Middle frontal gyrus (tissue), 1 donor: Measurements from ENCODE around the gene MED7.
"Not testable (repeated sequence)": the region's sequence is repeated elsewhere in the genome, so short reads cannot be mapped to it uniquely, and the experiment has no call there.

Experiments used
- DNase-seq: peaks from one replicate; pipeline ENCODE4 v3.0.0-alpha.2; 2015; ENCODE audit warnings: low spot score; ENCODE audit errors: extremely low spot score

MED7 gene, protein sequence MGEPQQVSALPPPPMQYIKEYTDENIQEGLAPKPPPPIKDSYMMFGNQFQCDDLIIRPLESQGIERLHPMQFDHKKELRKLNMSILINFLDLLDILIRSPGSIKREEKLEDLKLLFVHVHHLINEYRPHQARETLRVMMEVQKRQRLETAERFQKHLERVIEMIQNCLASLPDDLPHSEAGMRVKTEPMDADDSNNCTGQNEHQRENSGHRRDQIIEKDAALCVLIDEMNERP

DNA sequence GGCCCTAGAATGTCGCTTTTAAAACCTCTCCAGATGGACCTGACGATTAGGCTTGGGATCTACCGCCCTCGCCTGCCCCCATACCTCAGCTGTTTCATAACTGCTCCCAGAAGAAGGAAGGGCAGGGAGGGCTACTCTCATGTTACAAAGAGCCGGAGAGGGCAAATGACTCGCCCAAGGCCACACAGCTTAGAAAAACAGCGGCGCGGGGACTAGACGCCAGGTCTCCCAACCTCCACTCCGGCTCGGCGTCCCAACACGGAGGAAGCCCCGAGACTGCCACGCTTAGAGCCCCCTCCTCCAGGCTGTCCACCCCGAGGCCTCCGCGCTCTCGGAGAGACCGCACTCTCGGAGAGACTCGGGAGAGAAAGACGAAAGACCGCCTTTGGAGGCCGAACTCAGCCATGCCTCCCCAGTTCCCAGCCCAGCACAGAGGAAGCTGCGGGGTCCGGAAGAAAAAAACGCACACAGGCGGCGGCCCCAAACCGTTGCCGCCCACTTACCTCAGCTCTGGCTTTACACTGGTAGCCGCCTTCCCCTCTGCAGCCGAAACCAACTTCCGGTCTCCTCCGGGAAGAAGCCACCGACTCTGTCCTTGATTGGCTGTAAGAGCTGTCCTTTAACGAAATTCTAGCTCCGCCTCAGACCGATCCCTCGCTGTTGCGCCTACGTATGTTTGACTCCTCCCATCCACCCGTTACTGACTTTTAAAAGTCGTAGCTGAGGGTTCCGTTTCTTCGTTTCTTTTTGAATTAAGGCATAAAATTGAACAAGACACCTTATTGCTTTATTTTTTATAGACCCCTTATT lies at the start of gene MED7:
MED7 (minus strand) TSS at position 549 of the 810 bp plus-strand sequence. CDS start 3,434 bp downstream, outside the sequence.
- peak; percentile 99 for DNase-seq

DNA sequence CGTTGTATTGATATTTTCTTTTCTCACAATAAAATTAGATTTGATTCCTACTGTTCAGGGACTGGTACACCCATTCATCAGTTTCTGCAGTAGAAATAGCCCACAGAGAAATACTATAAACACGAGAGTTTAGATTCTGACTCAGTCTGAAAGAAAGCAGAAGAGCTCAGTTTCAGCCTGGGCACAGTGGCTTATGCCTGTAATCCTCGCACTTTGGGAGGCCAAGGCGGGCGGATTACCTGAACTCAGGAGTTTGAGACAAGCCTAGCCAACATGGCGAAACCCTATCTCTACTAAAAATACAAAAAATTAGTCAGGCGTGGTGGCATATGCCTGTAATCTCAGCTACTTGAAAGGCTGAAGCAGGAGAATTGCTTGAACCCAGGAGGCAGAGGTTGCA lies 46.6 kb upstream of the MED7 start:
- no peak for DNase-seq

DNA sequence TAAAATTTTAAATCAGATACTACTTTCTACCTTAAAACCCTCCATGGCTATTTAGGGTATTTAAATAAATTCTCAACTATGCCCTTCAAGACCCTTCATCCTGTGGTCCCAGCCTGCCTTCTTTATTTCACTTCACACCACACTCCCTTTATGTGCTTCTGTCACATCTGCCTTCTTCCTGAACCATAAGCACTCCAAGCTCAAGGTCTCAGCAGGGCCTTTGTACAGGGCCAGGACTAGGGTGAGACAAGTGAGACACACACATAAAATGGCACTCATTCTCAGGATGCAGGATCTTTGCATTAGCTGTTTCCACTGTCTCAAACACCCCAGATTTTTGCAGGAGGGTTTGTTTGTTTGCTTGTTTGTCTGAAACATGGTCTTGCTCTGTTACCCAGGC lies 45.6 kb upstream of the MED7 start:
- DNase-seq: no peak

DNA sequence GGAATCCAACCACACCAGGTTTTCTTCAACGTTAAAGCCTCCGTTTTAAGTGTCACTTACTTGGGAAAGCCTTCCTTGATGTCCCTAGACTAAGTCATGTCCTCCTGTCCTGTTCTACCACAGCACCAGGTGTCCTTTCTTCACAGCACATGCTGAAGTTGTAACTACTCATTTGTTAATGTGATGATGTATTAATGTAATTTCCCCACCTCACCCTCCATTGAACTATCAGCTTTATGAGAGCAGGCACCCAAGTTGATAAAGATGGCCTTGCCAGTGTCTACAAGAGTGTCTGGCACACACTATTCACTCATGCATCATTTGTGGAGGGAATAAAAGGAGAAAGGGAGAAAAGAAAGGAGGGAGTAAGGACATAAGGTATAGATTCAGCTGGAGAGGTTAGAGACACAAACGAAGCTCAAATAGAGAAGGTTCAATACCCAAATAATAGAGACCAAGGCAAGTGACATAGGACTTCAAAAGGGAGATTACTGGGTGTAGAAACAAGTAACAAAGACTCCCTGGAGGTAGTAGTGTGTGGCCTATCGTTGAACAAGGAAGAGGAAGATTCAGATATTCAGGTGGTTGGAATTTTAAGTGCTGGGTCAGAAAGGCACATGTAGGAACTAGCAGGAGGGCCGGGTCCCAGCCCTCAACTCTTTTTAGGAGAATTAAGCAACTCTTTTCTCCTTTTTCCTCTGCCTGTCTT lies 44.5 kb upstream of the MED7 start:
- DNase-seq: no peak

DNA sequence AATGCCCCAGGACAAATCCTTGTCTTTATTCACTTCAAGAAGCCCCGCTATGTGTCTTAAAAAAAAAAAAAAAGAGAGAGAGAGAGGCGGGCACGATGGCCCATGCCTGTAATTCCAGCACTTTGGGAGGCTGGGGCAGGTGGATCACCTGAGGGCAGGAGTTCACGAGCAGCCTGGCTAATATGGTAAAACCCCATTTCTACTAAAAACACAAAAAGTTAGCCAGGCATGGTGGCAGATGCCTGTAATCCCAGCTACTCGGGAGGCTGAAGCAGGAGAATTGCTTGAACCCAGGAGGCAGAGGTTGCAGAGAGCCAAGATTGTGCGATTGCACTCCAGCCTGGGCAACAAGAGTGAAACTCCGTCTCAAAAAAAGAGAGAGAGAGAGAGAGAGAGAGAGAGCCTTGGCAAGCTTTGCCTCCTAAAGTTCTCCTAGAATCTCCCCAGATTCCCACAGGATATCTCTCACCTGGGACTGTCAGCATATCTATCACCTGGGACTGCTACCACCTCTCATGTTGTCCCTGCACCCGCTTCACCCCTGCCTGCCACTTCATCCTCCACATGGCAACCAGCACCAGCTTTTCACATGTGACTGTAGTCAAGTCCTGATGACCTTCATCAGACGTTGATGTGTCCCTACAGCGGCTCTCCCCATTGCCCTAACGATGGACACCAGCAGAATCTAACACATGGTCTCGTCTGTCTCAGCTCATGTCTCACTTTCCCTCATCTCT lies 43.8 kb upstream of the MED7 start:
- DNase-seq: no peak

DNA sequence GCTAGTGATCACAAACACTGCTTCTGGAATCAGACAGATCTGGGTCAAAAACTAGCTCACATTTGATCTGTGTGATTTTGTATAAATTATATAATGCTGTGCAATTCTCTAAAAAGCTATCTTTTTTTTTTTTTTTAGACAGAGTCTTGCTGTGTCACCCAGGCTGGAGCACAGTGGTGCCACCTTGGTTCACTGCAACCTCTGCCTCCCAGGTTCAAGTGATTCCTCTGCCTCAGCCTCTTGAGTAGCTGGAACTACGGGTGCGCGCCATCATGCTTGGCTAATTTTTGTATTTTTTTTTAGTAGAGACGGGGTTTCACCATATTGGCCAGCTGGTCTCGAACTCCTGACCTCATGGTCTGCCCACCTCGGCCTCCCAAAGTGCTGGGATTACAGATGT lies 42.5 kb upstream of the MED7 start:
- DNase-seq: not testable (repeated sequence)

DNA sequence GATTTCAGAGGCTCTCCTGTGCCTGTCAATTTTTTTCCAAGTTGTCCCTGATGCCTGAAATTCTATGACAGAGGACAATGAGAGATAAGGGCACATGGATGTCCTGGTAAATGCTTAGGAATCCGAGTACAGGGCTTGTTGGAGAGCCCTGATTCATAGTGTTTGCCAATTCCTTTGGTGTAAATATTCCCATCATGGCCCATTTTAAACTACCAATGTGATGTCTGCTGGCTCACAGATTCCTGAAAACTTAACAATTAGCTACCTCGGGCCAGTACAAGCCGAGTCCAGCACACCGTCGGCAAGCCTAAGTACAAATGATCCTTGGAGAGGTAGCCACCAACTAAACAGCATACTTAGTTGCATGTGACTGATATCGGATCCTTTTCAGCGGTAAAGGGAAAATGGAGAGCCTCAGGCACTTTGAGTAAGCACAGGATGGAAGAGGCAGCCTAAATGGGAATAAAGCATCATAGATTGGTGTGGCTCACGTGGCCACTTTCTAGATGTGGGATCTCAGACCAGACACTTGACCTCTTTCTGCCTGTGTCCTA lies 41.5 kb upstream of the MED7 start:
- no peak for DNase-seq

DNA sequence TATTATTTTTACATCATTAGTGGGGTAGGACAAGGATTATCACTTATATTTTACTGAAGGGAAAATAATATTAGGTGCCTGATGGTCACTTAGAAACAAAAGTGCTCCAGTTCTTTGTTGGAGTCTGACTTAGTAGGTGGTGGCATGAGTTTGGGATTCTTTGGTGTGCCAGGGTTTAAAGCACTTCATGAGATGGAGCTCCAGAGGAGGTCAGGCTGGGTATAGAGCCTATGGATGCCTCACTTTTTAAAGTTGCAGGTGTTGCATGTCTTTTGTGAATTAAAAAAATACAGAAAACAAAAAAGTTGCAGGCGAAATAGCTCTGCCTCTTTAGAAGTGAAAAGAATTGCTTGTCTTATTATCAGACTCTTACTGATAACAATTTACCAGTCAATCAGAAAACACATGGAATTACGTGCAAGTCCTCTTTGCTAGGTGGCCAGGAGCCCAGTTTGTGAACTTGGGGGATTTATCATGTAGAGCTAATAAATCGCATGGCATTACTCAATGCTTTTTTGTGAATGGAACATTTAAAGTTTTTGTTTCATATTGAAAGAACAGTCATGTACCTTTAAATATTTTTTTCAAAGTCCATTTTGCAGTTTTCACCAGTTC lies 39.6 kb upstream of the MED7 start:
- DNase-seq: no peak

DNA sequence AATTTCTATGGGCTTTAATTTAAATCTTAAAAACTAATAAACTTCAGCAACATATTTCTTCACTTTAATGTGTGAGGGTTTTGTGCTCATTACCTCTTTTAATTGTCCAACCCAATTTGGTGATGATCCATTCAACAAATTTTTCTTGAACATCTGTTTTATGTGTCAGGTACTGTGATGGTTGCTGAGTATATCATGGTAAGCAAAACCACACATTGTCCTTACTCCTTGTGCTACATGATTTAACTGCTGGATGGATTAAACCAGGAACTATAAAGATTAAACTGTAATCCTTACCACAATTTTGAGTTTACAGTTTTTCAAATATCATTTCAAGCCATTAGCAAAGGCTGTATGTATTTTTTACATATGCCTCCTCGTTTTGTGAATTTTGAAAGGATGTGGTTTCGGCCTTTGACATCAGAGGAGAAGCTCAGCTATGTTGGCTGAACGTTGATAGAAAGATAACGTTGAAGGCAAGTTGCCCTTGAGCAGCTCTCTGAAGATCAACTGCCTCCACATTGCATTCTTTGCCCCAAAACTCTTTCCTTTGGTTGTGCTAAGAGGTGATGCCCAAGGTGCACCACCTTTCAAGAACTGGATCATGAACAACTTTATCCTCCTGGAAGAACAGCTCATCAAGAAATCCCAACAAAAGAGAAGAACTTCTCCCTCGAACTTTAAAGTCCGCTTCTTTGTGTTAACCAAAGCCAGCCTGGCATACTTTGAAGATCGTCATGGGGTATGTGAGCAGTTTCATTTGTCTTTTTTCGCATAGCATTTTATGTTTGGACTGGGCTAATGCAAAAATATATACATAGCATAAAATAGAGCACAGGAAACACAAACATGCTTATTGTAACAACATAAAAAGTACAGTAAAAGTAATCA lies 38.0 kb upstream of the MED7 start, which contains the start of gene ITK:
ITK (plus strand) TSS at position 467 of the 891 bp plus-strand sequence; CDS start at position 605, 138 bp downstream.
- DNase-seq: no peak

DNA sequence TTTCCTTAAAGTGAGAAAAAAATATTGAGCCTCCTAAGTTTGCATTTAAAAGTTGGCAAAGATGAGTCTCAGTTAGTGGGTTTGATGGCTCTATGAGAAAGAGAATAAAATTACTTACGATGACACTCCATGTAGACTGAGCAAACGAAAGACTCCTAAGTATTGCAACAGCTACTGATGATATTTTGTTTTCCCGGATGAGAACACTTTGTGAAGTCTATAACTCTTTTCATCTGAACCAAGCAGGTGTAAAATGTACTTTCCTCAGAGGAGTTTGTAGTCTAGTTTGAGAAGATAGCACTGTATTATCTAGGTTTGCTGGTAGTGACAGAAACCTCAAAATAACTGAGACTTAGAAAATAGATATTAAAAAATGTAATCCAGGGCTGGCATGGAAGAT lies 36.3 kb upstream of the MED7 start:
- DNase-seq: no peak

DNA sequence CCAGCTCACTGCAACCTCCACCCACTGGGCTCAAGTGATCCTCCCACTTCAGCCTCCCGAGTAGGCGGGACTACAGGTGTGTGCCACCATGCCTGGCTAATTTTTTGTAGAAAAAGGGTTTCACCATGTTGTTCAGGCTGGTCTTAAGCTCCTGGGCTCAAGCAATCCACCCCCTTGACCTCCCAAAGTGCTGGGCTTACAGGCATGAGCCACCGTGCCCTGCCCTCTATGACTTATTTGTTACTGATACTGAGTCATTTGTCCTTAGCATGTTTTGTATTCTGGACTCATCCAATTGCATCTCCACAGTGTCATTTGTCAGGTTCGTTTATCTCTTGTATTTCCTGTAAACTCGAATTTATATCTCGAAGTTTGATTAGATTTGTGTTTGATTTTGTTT lies 35.3 kb upstream of the MED7 start:
- no peak for DNase-seq

DNA sequence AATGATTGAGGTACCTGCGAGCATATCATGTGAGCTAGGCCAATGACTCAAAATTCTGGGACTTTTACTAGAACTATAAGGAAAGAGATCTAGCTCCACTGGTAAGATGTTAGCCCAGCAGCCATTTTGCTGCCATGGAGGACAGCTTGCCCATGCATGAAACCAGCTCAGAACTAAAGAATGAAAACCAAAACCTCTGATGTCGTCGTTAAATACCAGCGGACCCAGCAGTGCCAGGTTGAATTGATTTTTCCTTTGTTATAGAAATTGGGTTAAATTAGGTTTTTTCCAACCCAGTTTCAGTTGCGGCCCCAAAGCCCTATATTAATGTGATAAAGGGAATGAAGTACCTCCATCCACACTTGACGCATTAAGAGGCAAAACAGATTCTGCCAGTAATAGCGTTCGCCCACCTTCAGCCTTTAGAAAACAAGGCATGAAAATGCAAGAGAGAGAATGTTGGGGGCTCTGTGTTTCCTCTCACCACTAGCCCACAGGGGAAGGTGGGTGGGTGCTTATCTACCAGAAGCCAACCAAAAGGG lies 32.5 kb upstream of the MED7 start:
- no peak for DNase-seq

DNA sequence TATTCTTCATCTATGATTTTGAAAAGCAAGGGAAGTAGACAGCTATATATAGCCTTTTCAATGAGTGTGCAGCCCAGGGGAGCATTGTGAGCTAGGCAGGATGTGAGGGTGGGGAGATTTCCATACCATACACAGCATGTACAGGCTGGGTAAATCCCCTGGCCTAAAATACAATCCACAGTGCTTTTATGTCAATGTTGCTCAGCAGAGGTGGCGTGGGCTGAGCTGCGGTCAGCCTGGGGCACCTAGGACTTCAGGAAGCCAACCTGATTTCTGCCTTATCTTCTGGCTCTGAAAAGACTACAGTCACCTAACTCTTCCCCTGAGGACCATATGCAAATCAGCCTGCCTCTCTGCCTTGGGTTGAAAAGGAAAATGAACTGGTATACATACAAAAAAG lies 29.7 kb upstream of the MED7 start:
- DNase-seq: no peak

DNA sequence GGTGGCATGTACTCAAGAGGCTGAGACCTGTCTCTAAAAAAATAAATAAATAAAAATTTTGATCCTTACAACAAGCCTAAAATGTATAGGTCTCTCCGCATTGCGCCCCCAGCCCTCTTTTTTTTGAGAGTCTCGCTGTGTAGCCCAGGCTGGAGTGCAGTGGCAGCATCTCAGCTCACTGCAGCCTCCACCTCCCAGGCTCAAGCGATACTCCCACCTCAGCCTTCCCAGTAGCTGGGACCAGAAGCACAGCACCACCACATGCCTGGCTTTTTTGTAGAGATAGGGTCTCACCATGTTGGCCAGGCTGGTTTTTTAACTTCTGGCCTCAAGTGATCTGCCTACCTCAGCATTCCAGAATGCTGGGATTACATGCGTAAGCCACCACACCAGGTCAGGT lies 25.6 kb upstream of the MED7 start:
- no peak for DNase-seq

DNA sequence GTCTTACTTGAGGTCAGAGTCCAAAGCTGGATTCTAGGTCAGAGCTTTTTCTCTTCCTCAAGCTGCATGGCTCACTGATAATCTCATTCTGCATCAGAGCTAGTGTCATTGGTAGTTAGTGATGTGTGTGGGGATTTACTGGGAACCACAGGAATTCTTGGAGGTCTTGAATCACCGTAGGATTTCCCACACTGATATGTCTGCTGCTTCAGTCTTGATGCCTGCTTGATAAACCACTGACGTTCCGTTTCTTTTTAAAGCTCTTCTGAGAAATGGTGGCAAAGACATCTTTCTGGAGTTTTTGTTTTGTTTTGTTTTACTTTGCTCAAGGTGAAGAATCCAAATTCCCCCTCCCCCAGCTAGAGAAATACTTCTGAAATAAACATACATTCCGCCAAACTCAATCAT lies 24.6 kb upstream of the MED7 start:
- DNase-seq: no peak

DNA sequence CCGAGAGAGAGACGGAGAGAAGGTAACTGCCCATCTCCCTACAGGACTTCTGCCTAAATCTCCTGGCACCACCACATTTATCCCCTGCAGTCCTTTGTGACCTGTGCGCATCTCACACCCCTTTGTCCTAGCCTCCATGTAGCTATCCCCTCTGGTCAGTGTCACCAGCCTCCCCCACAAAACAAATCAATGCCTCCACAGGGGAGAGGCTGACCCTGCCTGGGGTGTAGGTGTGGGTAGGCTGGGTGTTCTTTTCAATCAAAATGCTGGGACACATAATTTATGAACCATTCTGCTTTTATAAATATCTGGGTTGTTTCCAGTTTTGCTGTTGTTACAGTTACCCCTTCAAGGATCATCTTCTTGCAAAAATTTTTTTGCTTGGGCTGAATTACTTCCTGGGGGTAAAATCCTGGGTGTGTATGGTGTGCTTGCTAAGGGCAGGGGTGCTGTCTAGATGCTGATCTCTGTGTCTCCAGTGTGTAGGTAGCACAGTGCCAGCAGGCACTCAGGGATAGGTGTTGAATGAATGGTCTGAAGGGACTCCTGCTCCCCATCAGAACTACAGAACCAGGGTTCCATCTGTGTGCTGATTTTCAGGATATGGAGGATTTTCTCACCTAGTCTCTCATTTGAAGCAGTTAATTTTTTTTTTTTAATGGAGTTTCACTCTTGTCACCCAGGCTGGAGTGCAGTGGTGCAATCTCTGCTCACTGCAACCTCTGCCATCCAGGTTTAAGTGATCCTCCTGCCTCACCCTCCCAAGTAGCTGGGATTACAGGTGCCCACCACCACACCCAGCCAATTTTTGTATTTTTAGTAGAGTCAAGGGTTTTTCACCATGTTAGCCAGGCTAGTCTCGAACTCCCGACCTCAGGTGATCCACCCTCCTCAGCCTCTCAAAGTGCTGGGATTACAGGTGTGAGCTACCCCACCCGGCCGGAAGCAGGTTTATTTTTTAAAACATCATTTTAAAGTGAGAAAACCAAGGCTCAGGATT lies 23.8 kb upstream of the MED7 start, which contains the start of gene GARIN3:
GARIN3 (minus strand) TSS at position 51 of the 1,000 bp plus-strand sequence. CDS start 96 bp downstream, outside the sequence.
- no peak for DNase-seq

DNA sequence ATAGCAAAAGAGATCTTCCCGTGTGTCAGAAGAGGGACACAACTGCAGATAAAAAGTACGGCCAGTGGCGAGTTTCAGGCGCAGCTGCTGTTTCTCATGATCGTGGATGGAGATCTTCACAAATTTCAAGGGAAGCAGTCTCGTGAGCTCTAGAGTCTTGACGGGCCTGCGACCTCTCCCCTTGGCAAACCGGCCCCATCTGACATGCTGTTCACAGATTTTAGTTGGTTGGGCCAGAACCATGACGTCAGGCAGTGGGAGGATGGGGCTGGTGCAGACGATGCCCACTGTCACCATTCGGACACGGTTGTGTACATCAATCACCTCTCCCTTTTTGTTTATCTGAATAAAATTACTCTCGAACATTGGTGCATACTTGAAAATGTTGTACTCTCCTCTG lies 23.0 kb upstream of the MED7 start:
- no peak for DNase-seq

DNA sequence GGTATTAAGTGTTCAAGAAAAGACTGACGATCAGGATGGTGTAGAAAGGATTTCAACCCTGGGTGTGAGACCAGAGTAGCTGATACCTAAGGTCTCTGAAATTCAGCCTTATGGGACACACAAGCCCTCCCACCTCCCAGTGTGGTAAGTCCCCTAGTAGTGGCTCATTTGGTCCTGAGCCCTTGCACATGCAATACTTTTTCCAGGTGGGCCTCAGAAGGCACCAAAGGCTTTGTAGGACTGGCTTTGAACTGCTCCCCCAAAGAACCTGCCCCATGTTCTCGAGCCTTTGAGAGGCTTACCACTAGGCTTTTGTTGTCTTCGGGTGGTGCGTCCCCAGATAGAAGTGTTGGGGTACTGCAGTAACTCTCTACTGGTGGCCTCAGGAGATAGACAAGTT lies 22.6 kb upstream of the MED7 start:
- DNase-seq: no peak
